IgD-negative memory B cell (primary cell): ENCODE measurements around the gene RPL39L. TPM values are rescaled to one million over a fixed set of nuclear protein-coding genes. Genes with fewer than 3 reads are reported as not detected.
"Not testable (repeated sequence)": the region's sequence is repeated elsewhere in the genome, so short reads cannot be mapped to it uniquely, and the experiment has no call there.

Experiments
- H3K27ac Mint-ChIP-seq, 3 donors: one replicate each; pipeline ENCODE4 v1.8.0; 2020 to 2022; ENCODE audit warnings: mild to moderate bottlenecking in 3 of 3, mixed read lengths in 3 of 3, moderate library complexity in 1 of 3
- H3K27me3 Mint-ChIP-seq: one replicate; pipeline ENCODE4 v1.8.0; 2021; ENCODE audit warnings: mixed read lengths
- H3K36me3 Mint-ChIP-seq: one replicate; pipeline ENCODE4 v1.8.0; 2020; ENCODE audit warnings: mild to moderate bottlenecking, mixed read lengths
- H3K4me1 Mint-ChIP-seq, 3 donors: one replicate each; pipeline ENCODE4 v1.8.0; 2020 to 2022; ENCODE audit warnings: mixed read lengths in 3 of 3, mild to moderate bottlenecking in 1 of 3
- H3K4me3 Mint-ChIP-seq, 4 donors: one replicate each; pipeline ENCODE4 v1.8.0; 2020 to 2022; ENCODE audit warnings: mild to moderate bottlenecking in 4 of 4, mixed read lengths in 4 of 4, moderate library complexity in 3 of 4
- H3K9me3 Mint-ChIP-seq, 3 donors: one replicate each; pipeline ENCODE4 v1.8.0; 2020 to 2021; ENCODE audit warnings: mixed read lengths in 3 of 3, mild to moderate bottlenecking in 1 of 3
- polyA plus RNA-seq: library from polyadenylated mRNA; unstranded; fragments of 300-500 nt; fragmentation: Illumina TruSeq; gene quantifications from one replicate; pipeline ENCODE4 v1.2.3, GENCODE V29; 2021

Gene RPL39L
- polyA plus RNA-seq, result 15.0 TPM

GRCh38 chr3:187139126-187139894, at the start of gene RPL39L:
RPL39L (minus strand) TSS chr3:187139496; CDS start chr3:187121300, 18,196 bp downstream.
- Mint-ChIP-seq H3K9me3 (peaks cover 4 to 25% (median 11%) of the 10 kb centered on the region in 3 donors), H3K36me3 (peaks cover 3% of the 10 kb centered on the region), H3K4me1 (peaks cover 8 to 18% (median 9%) of the 10 kb centered on the region in 3 donors), H3K27ac (peak within 1 kb of the TSS; percentile 76 to 96 (median 90)), H3K27me3 (no peaks in the 10 kb centered on the region), H3K4me3 (peak within 1 kb of the TSS; percentile 88 to 95 (median 92))

DNA sequence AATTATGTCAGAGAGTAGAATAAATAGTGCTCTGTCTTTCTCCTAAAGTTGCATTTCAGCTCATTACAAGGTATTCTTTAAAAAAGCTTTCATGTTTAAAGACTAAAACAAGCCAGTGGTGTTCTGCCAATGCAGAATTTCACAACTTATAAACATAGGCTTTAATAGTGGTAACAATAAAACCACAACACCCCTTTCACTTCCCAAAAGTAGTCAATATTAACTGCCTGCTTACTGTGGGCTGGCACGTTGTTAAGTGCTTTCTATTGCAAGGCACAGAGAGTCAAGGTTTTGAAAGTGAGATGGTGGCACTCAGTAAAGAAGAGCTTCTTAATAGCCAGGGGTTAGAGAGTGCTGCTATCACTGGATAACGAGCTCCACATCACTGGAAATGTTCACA, 49.6 kb upstream of the RPL39L start:
- Mint-ChIP-seq H3K27ac (no peak overlapping the region), H3K9me3 (peaks cover 0 to 6% (median 0%) of the 10 kb centered on the region in 3 donors), H3K27me3 (peaks cover 22% of the 10 kb centered on the region), H3K4me1 (peaks cover 0 to 10% (median 5%) of the 10 kb centered on the region in 3 donors), H3K4me3 (no peak overlapping the region), H3K36me3 (no peaks in the 10 kb centered on the region)

DNA sequence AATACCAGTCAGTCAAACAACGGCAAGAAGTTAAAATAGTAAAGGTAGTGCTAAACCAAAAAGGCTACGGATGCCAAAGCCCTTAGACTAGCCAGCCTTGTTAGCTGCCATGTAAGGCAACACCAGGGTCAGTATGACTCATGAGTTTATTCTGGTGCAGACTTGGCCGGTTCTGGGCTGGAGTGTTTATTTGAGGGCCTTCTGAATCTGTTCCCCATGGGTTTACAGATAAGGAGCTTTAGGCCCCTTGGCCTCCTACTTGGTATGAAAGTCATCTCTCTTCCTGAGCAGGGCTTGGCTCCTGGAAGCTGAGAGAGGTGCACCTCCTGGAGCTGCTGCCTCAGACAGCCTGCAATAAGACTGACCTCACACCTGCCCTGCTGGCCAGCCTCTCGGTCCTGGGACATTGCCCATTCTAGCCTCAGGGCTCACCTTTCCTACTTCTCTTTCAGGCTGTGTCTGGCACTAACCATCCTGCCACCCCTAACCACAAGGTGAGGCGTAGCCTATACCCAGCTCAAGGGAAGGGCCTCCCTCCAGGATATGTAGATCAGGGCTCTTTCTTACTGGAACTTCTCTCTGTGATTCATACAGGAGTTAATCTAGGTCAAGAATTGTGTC, 47.6 kb upstream of the RPL39L start:
- Mint-ChIP-seq H3K4me1 (peaks cover 0 to 10% (median 5%) of the 10 kb centered on the region in 3 donors), H3K27ac (no peak overlapping the region), H3K9me3 (peaks cover 0 to 6% (median 0%) of the 10 kb centered on the region in 3 donors), H3K4me3 (no peak overlapping the region), H3K36me3 (no peaks in the 10 kb centered on the region), H3K27me3 (peaks cover 26% of the 10 kb centered on the region)

- Mint-ChIP-seq H3K9me3 (peaks cover 0 to 6% (median 0%) of the 10 kb centered on the region in 3 donors), H3K36me3 (no peaks in the 10 kb centered on the region), H3K27me3 (peaks cover 28% of the 10 kb centered on the region), H3K27ac (no peak overlapping the region), H3K4me3 (no peak overlapping the region), H3K4me1 (peaks cover 0 to 10% (median 5%) of the 10 kb centered on the region in 3 donors)
Observed at GRCh38 chr3:187186375-187186774, 47.1 kb upstream of the RPL39L start.

DNA sequence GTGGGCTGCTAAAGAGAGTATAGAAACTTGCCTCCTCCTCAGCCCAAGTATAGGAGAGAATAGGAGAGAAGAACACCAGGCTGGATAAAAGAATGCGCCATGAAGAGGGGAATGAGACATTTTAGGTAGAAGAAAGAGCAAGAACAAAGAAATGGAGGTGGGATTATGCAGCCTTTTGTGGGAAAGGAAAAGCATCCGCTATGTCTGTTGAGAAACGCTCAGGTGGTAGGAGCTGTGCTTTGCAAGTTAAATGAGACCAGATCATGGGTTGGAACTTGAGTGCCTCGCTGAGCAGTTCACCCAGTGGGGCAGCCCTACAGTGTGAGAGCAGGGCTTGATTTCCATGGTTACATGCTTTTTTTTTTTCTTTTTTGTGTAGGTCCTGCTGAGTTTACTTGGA, 46.5 kb upstream of the RPL39L start:
- H3K9me3 Mint-ChIP-seq, result peaks cover 0 to 3% (median 0%) of the 10 kb centered on the region in 3 donors
- H3K36me3 Mint-ChIP-seq, result no peaks in the 10 kb centered on the region
- no peak overlapping the region for H3K4me3 Mint-ChIP-seq
- peaks cover 25% of the 10 kb centered on the region for H3K27me3 Mint-ChIP-seq
- H3K4me1 Mint-ChIP-seq, result peaks cover 0 to 10% (median 5%) of the 10 kb centered on the region in 3 donors
- H3K27ac Mint-ChIP-seq, result no peak overlapping the region

GRCh38 chr3:187183903-187184302, 44.6 kb upstream of the RPL39L start:
- Mint-ChIP-seq H3K4me1 (peaks cover 0 to 7% (median 1%) of the 10 kb centered on the region in 3 donors), H3K27me3 (peaks cover 22% of the 10 kb centered on the region)

GRCh38 chr3:187183210-187183862, 44.0 kb upstream of the RPL39L start:
- Mint-ChIP-seq H3K27me3 (peaks cover 22% of the 10 kb centered on the region), H3K27ac (no peak overlapping the region), H3K9me3 (peaks cover 0 to 3% (median 0%) of the 10 kb centered on the region in 3 donors)

More at GRCh38 chr3:187183903-187184302, 44.6 kb upstream of the RPL39L start:
- Mint-ChIP-seq H3K27ac (no peak overlapping the region), H3K4me3 (no peak overlapping the region), H3K36me3 (no peaks in the 10 kb centered on the region), H3K9me3 (peaks cover 0 to 3% (median 0%) of the 10 kb centered on the region in 3 donors)

GRCh38 chr3:187181454-187182170, 42.3 kb upstream of the RPL39L start:
- H3K4me1 Mint-ChIP-seq, result peaks cover 0 to 5% (median 0%) of the 10 kb centered on the region in 3 donors
- H3K4me3 Mint-ChIP-seq, result no peak overlapping the region
- H3K27me3 Mint-ChIP-seq, result peaks cover 24% of the 10 kb centered on the region
- no peak overlapping the region for H3K27ac Mint-ChIP-seq
- no peaks in the 10 kb centered on the region for H3K36me3 Mint-ChIP-seq
- peaks cover 0 to 3% (median 0%) of the 10 kb centered on the region in 3 donors for H3K9me3 Mint-ChIP-seq

More at GRCh38 chr3:187183210-187183862, 44.0 kb upstream of the RPL39L start:
- Mint-ChIP-seq H3K36me3 (no peaks in the 10 kb centered on the region), H3K4me1 (peaks cover 0 to 5% (median 0%) of the 10 kb centered on the region in 3 donors), H3K4me3 (no peak overlapping the region)

DNA sequence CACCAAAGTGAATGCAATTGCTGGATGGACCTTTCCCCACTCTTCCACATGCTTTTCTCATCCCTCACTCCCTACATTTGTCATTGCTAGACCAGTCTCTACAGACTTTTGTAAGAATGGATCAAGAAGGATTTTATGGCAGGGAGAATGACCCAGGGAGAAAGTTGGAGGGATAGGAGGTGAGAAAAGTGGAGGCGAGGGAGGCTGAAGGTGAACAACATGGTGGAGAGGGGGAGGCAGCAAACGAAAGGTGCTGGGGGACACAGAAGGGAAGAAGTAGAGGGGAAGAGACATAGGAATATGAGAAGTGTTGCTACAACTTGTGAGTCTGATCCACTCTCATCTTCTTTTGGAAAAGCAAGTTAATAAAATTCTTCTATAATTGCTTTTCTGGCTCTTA, 33.6 kb upstream of the RPL39L start:
- peaks cover 0 to 1% (median 0%) of the 10 kb centered on the region in 3 donors for H3K9me3 Mint-ChIP-seq
- no peak overlapping the region for H3K4me3 Mint-ChIP-seq
- no peaks in the 10 kb centered on the region for H3K36me3 Mint-ChIP-seq
- H3K27ac Mint-ChIP-seq, result no peak overlapping the region
- H3K4me1 Mint-ChIP-seq, result no peaks in the 10 kb centered on the region
- H3K27me3 Mint-ChIP-seq, result peaks cover 8% of the 10 kb centered on the region

GRCh38 chr3:187170911-187171310, 31.6 kb upstream of the RPL39L start:
- not testable (repeated sequence) for H3K4me3 Mint-ChIP-seq, H3K36me3 Mint-ChIP-seq, H3K27me3 Mint-ChIP-seq, H3K4me1 Mint-ChIP-seq, H3K27ac Mint-ChIP-seq, H3K9me3 Mint-ChIP-seq

DNA sequence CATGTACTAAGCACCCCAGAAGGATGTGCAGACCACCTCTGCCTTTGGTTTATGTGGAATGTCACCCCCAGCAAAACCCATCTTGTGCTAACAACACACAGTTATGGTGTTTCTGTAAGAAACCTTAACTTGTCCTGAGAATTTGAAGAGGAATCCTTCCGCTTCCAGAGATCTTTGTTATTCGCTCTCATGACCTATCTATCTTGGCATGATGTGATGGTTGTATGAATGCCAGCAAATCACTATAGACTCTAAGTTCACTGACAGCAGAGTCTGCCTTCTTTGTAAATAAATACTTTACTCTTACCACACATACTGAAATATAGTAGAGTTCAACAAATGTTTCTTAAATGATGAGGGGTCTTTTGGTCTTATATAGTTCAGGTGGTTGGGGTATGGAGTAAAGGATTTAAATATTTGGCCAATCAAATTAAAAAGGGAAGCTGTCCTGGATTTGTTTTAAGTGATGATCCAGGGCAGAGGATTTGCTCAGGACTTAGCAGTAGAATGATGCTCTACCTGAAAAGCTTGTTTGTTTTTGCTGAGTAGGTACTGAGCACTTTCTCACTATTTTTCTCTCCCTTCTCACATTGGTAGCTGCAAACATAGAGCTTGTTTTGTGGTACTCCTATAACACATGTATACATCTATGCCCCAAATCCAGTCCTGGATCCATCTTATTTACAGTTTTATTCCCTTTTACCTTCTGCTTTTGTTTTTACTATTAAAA, 30.1 kb upstream of the RPL39L start:
- H3K27me3 Mint-ChIP-seq, result peaks cover 7% of the 10 kb centered on the region
- H3K27ac Mint-ChIP-seq, result no peak overlapping the region

GRCh38 chr3:187167777-187168176, 28.5 kb upstream of the RPL39L start:
- Mint-ChIP-seq H3K27ac (no peak overlapping the region), H3K4me3 (no peak overlapping the region), H3K9me3 (no peaks in the 10 kb centered on the region), H3K4me1 (peaks cover 0 to 4% (median 0%) of the 10 kb centered on the region in 3 donors), H3K36me3 (no peaks in the 10 kb centered on the region), H3K27me3 (peaks cover 5% of the 10 kb centered on the region)

More for the DNA sequence above, 30.1 kb upstream of the RPL39L start:
- peaks cover 0 to 1% (median 0%) of the 10 kb centered on the region in 3 donors for H3K9me3 Mint-ChIP-seq
- no peaks in the 10 kb centered on the region for H3K36me3 Mint-ChIP-seq
- H3K4me1 Mint-ChIP-seq, result peaks cover 0 to 4% (median 0%) of the 10 kb centered on the region in 3 donors
- no peak overlapping the region for H3K4me3 Mint-ChIP-seq

DNA sequence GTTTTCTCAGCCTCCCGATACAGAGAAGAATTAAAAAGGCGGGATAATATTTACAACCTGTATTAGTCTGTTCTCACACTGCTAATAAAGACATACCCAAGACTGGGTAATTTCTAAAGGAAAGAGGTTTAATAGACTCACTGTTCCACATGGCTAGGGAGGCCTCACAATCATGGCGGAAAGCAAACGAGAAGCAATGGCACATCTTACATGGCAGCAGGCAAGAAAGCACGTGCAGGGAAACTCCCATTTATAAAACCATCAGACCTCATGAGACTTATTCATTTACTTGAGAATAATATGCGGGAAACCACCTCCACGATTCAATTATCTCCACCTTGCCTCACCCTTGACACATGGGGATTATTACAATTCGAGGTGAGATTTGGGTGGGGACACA, 27.5 kb upstream of the RPL39L start:
- Mint-ChIP-seq H3K4me3 (no peak overlapping the region), H3K27ac (no peak overlapping the region), H3K4me1 (peaks cover 0 to 4% (median 0%) of the 10 kb centered on the region in 3 donors), H3K27me3 (peaks cover 4% of the 10 kb centered on the region), H3K36me3 (no peaks in the 10 kb centered on the region), H3K9me3 (no peaks in the 10 kb centered on the region)

DNA sequence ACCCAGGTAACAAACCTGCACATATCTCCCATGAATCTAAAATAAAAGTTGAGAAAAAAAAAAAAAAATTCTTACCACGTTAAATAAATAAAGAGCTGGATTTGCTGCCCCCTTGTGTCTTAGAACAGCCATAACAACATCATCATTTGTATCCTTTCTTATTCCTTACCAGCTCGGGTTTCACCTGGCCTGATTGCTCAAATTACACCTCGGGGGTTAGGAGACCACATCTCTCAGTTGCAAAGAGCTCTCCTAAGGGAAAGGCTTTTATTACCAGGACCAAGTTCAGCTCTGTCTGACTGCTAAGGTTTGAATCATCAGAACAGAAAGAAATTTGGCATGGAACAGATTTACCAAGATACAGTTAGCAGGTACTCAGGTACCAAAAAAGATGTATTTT, 25.8 kb upstream of the RPL39L start:
- Mint-ChIP-seq H3K27me3 (peaks cover 10% of the 10 kb centered on the region), H3K36me3 (no peaks in the 10 kb centered on the region), H3K9me3 (no peaks in the 10 kb centered on the region), H3K4me3 (no peak overlapping the region), H3K27ac (peak overlapping the region in 1 of 3 donors; percentile 7), H3K4me1 (peaks cover 0 to 4% (median 0%) of the 10 kb centered on the region in 3 donors)
